GM19324 (cell line): ENCODE measurements around the gene DGKI.
"Not testable (repeated sequence)": the region's sequence is repeated elsewhere in the genome, so short reads cannot be mapped to it uniquely, and the experiment has no call there.

Experiments used
- ATAC-seq: cut with Tn5 transposase; IDR thresholded peaks from one replicate; pipeline ENCODE4 v1.9.1; 2021; ENCODE audit warnings: mild to moderate bottlenecking, moderate library complexity; ENCODE audit not compliant: unreplicated experiment, low FRiP score

DGKI gene

DNA sequence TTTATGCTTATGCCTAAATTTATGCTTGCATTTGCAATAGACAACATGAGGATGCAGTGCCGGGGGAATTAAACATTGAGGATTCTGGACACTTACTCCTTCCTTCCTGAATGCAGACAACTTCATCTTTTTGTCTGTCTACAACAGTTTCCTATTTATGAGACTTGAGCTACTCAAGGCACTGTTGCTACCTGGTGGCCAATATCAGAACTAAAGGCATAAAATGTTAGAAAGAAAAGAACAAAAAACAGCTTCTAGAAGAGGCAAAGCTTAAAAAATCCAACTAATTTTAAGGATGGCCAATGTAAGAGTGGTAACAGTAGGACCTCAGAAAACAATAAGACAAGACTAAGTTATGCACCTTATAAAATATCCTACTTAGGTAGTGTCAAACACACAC, 358.7 kb downstream of the DGKI start:
- no peak for ATAC-seq

DNA sequence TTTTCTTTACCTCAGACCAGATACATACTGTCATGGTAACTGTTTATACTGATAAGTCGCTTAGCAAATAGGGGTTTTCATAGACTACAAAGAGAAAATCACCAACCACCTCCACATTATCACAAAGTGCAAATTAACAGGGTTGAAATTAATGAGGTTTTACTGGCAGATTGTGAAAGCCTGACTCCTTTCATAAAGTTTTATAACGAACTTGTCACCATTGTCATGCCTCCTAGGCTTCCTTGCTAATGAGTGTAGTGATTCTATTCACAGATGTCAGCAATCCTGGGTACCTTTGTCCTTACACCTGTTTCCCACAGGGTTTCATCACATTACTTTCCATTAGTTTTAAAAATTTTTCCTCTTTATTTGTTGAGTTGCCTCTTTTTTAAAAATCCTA, 361.0 kb downstream of the DGKI start:
- no peak for ATAC-seq

DNA sequence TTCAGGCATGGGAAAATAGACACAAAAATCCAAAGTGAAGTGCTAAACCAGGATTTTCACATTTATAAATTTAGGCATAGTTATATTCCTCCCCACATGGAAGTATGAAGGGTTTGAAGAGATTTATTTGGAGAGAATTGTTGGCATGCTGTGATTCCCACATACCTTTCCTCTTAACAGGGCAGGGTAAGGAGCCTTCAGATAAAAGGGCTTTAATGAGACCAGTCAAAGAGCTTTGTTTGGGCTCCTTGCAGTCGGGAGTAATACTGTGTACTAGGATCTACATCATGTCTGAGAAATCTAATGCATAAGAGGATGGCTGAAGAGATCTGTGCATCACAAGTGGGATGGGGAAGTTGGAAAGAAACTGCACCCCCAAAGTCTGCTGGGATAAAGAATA, 362.4 kb downstream of the DGKI start:
- no peak for ATAC-seq

- ATAC-seq: no peak
Observed at GRCh38 chr7:137482466-137482865, 364.3 kb downstream of the DGKI start.

- ATAC-seq: no peak
Observed at GRCh38 chr7:137480824-137481365, 365.9 kb downstream of the DGKI start.

- no peak for ATAC-seq
Observed at GRCh38 chr7:137480401-137480800, 366.4 kb downstream of the DGKI start.

DNA sequence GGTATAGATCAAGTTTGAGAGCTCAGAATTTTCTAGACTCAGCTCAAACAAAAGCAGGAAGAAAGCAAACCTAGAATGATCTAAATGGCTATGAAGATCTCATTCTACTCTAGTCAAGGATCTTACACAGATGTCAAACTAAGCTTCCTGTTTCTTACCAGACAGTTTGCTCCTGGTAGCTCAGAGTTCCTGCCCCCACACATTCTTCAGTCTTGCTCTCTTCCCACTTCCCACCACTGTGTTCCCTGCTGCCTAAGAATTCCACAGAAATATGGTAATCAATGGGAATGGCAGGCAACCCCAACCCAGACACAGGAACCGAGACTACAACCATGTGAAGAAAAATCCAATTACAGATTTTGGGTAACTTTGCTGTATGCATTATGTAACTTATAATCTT, 369.8 kb downstream of the DGKI start:
- ATAC-seq: no peak

- no peak for ATAC-seq
Observed at GRCh38 chr7:137475966-137476365, 370.8 kb downstream of the DGKI start.

DNA sequence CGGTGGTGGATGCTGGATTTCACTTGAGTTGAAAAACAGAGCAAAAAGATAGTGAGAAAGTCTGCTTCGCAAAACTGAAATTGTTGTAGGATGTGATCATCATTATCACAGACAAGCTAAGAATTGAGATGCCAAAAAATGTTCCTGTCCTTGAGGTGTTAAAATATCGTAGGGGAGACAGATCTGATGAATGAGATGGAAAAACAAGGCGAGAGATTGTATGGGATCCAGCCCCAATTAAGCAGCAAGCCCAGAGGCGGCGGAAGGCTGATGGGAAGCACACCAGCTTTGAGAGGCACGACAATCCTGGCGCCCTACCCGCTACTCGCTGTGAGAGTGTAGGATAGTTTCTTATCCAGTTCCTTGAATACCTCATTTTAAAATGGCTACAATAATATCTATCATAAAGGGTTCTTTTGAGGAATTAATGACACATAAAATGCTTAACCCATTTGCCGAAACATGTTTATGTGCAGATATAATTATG, 372.2 kb downstream of the DGKI start:
- ATAC-seq: no peak

- no peak for ATAC-seq
Observed at GRCh38 chr7:137471128-137471527, 375.6 kb downstream of the DGKI start.

DNA sequence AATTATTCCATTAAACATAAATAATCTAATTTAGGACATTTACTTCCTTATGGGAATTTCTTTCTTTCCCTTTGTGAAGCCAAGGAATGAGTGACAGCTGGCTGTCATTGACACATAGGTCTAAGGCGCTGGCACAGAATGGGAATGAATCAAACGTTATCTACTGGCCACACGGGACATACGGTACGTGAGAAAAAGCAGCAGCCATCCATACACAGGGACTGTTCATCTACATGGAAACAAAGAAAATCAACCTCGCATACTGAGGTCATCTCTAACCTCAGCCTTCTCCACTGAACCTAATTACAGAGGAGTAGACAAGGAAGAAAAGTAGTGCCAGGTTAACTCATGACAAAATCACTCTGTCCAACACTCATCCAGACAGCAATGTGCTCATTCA, 376.9 kb downstream of the DGKI start:
- ATAC-seq: no peak

- ATAC-seq: no peak
Observed at GRCh38 chr7:137469191-137469811, 377.5 kb downstream of the DGKI start.

GRCh38 chr7:137462847-137463246, 383.9 kb downstream of the DGKI start:
- ATAC-seq: no peak

GRCh38 chr7:137462074-137462715, 384.6 kb downstream of the DGKI start:
- no peak for ATAC-seq

GRCh38 chr7:137458399-137458798, 388.4 kb downstream of the DGKI start:
- ATAC-seq: no peak

GRCh38 chr7:137454767-137455166, 392.0 kb downstream of the DGKI start:
- no peak for ATAC-seq

GRCh38 chr7:137454246-137454724, 392.5 kb downstream of the DGKI start:
- ATAC-seq: no peak

- ATAC-seq: no peak
Observed at GRCh38 chr7:137453356-137453755, 393.4 kb downstream of the DGKI start.

- ATAC-seq: no peak
Observed at GRCh38 chr7:137449016-137449415, 397.8 kb downstream of the DGKI start.

DNA sequence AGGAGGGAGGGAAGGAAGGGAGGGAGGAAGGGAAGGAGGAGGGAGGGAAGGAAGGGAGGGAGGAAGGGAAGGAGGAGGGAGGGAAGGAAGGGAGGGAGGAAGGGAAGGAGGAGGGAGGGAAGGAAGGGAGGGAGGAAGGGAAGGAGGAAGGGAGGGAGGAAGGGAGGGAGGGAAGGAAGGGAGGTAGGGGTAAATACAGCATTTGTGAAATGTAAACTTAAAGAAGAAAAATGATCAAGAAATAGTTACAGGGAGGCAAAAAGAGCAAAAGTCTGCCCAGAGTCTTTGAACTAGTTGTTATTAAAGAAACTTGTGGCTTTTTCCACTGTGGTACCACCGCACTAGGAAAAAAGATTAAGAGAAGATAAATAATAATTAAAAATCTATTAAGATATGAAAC, 398.2 kb downstream of the DGKI start:
- not testable (repeated sequence) for ATAC-seq

DNA sequence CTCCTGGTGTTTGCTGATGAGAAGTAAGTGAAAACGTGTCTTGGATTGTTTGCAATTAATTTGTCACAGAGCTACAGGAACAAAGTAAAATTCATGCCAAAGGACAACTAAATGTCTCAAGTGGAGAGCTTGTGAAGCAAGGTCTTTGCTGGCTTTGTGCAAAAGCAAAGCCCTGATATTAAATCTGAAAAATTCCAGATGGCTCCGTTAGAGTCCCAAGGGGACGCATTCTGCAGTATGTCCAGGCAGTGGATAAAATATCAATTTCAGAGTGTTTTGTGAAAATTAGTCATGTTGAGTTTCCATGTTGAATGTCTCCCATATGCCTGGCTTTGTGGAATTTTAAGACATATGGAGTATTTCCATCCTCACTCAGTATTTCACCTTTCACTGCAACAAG, 400.7 kb downstream of the DGKI start:
- no peak for ATAC-seq

GRCh38 chr7:137445268-137445667, 401.5 kb downstream of the DGKI start:
- no peak for ATAC-seq
